ENCODE data around the gene SEC14L5.

SEC14L5 gene

DNA sequence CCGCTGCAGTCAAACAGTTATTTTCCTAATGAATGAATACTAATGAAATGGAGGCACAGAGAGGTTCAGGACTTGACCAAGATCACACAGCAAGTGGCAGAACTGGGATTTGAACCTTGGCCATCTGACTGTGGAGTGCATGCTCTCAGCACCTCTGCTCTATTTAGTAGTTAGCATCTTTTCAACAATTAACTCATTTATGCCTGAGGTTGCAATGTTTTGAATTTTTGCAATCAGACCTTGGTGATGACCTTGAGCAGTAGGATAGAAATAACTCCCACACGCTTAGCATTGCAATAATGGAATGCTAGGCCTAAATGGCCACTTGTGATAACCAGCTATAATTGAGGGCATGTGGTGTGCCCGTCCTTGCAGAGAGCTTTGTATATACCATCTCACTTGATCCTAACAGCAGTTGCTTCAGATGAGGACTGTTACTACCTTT is 44.6 kb downstream of the SEC14L5 start:
- TF ChIP-seq, protein P1, sequence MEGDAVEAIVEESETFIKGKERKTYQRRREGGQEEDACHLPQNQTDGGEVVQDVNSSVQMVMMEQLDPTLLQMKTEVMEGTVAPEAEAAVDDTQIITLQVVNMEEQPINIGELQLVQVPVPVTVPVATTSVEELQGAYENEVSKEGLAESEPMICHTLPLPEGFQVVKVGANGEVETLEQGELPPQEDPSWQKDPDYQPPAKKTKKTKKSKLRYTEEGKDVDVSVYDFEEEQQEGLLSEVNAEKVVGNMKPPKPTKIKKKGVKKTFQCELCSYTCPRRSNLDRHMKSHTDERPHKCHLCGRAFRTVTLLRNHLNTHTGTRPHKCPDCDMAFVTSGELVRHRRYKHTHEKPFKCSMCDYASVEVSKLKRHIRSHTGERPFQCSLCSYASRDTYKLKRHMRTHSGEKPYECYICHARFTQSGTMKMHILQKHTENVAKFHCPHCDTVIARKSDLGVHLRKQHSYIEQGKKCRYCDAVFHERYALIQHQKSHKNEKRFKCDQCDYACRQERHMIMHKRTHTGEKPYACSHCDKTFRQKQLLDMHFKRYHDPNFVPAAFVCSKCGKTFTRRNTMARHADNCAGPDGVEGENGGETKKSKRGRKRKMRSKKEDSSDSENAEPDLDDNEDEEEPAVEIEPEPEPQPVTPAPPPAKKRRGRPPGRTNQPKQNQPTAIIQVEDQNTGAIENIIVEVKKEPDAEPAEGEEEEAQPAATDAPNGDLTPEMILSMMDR (IDR thresholded peaks at IDR 0.05; ENCODE audit: extremely low read depth, insufficient read depth, missing control alignments), result no peak
- in situ Hi-C loops (cut with MboI; ENCODE audit: low pct_unique_long_range_greater_than_20kb, low sequenced_read_pairs, unreplicated experiment), result no loop called here
- DNase-seq (ENCODE audit: low spot score), result no peak

DNA sequence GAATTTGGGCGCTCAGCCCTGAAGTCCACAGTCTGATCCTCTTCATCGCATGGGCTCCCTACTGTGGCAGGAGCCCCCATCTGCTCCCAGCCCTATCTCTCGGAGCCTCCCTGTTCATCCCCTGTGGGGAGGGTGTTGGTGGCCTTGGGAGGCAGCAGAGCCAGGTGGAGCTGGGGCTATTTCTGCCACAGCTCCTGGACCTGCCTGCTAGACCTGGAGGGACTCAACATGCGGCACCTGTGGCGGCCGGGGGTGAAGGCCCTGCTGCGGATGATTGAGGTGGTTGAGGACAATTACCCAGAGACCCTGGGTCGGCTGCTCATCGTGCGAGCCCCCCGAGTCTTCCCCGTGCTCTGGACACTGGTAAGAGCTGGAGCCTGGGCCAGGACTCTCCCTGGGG is 45.1 kb downstream of the SEC14L5 start:
- no peak for DNase-seq (ENCODE audit: low spot score)
- TF ChIP-seq, protein P1 (IDR thresholded peaks at IDR 0.05; ENCODE audit: extremely low read depth, insufficient read depth, missing control alignments), result no peak
- in situ Hi-C loops (cut with MboI; ENCODE audit: low pct_unique_long_range_greater_than_20kb, low sequenced_read_pairs, unreplicated experiment), result no loop called here

- no peak for DNase-seq (ENCODE audit: low spot score)
- TF ChIP-seq, protein P1 (IDR thresholded peaks at IDR 0.05; ENCODE audit: extremely low read depth, insufficient read depth, missing control alignments), result no peak
- in situ Hi-C loops (cut with MboI; ENCODE audit: low pct_unique_long_range_greater_than_20kb, low sequenced_read_pairs, unreplicated experiment), result no loop called here
Measured at GRCh38 chr16:5003828-5004227, 45.7 kb downstream of the SEC14L5 start.

GRCh38 chr16:5004311-5004710 is 46.2 kb downstream of the SEC14L5 start:
- DNase-seq (ENCODE audit: low spot score), result no peak
- in situ Hi-C loops (cut with MboI; ENCODE audit: low pct_unique_long_range_greater_than_20kb, low sequenced_read_pairs, unreplicated experiment), result no loop called here
- TF ChIP-seq, protein P1 (IDR thresholded peaks at IDR 0.05; ENCODE audit: extremely low read depth, insufficient read depth, missing control alignments), result no peak

- DNase-seq (ENCODE audit: low spot score), result no peak
- TF ChIP-seq, protein P1 (IDR thresholded peaks at IDR 0.05; ENCODE audit: extremely low read depth, insufficient read depth, missing control alignments), result no peak
- in situ Hi-C loops (cut with MboI; ENCODE audit: low pct_unique_long_range_greater_than_20kb, low sequenced_read_pairs, unreplicated experiment), result no loop called here
Measured at GRCh38 chr16:5005916-5006315, 47.8 kb downstream of the SEC14L5 start.

DNA sequence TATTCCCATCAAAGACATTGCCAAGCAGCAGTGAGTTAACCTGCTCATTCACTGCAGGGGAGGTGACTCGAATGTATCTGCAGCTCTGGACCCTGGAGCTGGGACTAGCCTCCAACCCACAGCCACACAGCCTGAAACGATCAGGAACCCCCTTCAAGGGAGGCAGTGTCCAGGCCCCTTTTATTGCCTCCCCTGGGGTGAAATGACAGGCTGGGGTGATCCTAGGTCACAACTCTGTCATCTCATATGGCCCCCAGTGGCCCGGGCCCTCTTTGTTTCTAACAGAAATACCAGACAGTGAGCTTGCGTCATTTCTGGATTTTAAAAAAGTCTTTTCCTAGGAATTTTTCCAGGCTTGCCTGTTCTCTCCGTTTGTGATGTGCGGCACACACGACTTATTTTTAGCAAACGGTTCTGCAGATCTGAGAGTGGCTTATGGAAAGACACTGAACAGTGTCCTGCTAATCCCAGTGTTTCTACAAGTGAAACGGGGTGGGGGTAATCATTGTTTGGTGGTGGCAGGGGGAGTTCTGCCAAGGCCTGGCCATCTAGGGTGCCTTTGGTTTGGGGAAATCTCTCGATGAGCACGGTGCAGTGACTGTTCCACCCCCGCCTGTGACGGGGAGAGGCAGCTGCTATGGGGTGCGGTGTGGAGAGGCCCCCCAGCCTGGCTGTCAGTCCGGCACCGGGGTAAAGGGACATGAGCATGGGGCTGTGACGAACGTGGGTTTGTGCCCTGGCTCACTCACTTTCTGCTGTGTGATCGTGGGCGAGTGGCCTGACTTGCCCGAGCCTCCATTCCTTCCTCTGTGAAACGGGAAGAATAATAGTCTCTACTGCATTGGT is 48.4 kb downstream of the SEC14L5 start:
- DNase-seq (ENCODE audit: low spot score), result no peak
- in situ Hi-C loops (cut with MboI; ENCODE audit: low pct_unique_long_range_greater_than_20kb, low sequenced_read_pairs, unreplicated experiment), result no loop called here
- TF ChIP-seq, protein P1 (IDR thresholded peaks at IDR 0.05; ENCODE audit: extremely low read depth, insufficient read depth, missing control alignments), result no peak
